ENCODE data around the gene CBX7.

- TF ChIP-seq ELK1 (IDR thresholded peaks at IDR 0.05; ENCODE audit: borderline replicate concordance, low read depth, low read length): no peak
- TF ChIP-seq, protein P1, sequence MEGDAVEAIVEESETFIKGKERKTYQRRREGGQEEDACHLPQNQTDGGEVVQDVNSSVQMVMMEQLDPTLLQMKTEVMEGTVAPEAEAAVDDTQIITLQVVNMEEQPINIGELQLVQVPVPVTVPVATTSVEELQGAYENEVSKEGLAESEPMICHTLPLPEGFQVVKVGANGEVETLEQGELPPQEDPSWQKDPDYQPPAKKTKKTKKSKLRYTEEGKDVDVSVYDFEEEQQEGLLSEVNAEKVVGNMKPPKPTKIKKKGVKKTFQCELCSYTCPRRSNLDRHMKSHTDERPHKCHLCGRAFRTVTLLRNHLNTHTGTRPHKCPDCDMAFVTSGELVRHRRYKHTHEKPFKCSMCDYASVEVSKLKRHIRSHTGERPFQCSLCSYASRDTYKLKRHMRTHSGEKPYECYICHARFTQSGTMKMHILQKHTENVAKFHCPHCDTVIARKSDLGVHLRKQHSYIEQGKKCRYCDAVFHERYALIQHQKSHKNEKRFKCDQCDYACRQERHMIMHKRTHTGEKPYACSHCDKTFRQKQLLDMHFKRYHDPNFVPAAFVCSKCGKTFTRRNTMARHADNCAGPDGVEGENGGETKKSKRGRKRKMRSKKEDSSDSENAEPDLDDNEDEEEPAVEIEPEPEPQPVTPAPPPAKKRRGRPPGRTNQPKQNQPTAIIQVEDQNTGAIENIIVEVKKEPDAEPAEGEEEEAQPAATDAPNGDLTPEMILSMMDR (conservative IDR thresholded peaks at IDR 0.05; ENCODE audit: low read depth, low read length): no peak
- TF ChIP-seq POLR2A (IDR thresholded peaks at IDR 0.05; ENCODE audit: low read depth, low read length): no peak
- TF ChIP-seq RFX5 (IDR thresholded peaks at IDR 0.05; ENCODE audit: low read depth, low read length): no peak
- TF ChIP-seq CHD1 (IDR thresholded peaks at IDR 0.05; ENCODE audit: low read depth, low read length): no peak
- TF ChIP-seq RCOR1 (IDR thresholded peaks at IDR 0.05; ENCODE audit: insufficient replicate concordance, low read length): no peak
- TF ChIP-seq RAD21 (IDR thresholded peaks at IDR 0.05; ENCODE audit: low read length): no peak
- no peak for TF ChIP-seq SMC3 (IDR thresholded peaks at IDR 0.05; ENCODE audit: low read depth, low read length)
- TF ChIP-seq USF2 (IDR thresholded peaks at IDR 0.05; ENCODE audit: low read depth, low read length): no peak
- no peak for TF ChIP-seq FOS (IDR thresholded peaks at IDR 0.05; ENCODE audit: low read depth, low read length)
- no peak for TF ChIP-seq MAZ (IDR thresholded peaks at IDR 0.05; ENCODE audit: borderline replicate concordance, low read depth, low read length)
- no peak for TF ChIP-seq BHLHE40 (IDR thresholded peaks at IDR 0.05; ENCODE audit: low read depth, low read length)
- no peak for TF ChIP-seq MXI1 (IDR thresholded peaks at IDR 0.05; ENCODE audit: borderline replicate concordance, low read depth, low read length)
Measured at GRCh38 chr22:39136317-39136716, 16.2 kb downstream of the CBX7 start.

Measured in IMR-90 (cell line).